ENCODE data around the gene ZNF431.

ZNF431 gene

GRCh38 chr19:21197590-21198295 lies 55.9 kb downstream of the ZNF431 start:
- no peak overlapping the region for H3K4me2 ChIP-seq (ENCODE audit: low read length)
- H3K36me3 ChIP-seq (ENCODE audit: control insufficient read depth, low read length): no peaks in the 10 kb centered on the region
- no peaks in the 10 kb centered on the region for H3K9me3 ChIP-seq (ENCODE audit: control insufficient read depth, insufficient read depth, low read length)
- H4K20me1 ChIP-seq (ENCODE audit: control insufficient read depth, insufficient read depth, low read depth, low read length): no peaks in the 10 kb centered on the region
- H3K27me3 ChIP-seq (ENCODE audit: control insufficient read depth, low read length): no peaks in the 10 kb centered on the region
- no peaks in the 10 kb centered on the region for H3K9me2 ChIP-seq (replicated peaks; ENCODE audit: control insufficient read depth, low read length)
- no peak overlapping the region for H3K4me3 ChIP-seq (ENCODE audit: low read length)
- H3K27ac ChIP-seq (ENCODE audit: low read depth, low read length): no peak overlapping the region
- H3K4me1 ChIP-seq (ENCODE audit: control insufficient read depth, low read length): no peaks in the 10 kb centered on the region
- no peaks in the 10 kb centered on the region; the same call in 1 of the 2 replicates for H3F3A ChIP-seq (ENCODE audit: control insufficient read depth, insufficient read depth)
- TF ChIP-seq CTCF (IDR thresholded peaks at IDR 0.05; ENCODE audit: low read depth, low read length, poor library complexity, severe bottlenecking): no peak
- TF ChIP-seq EZH2phosphoT487 (IDR thresholded peaks at IDR 0.05; ENCODE audit: borderline replicate concordance, low read length): no peak
- no peaks in the 10 kb centered on the region for H3K79me2 ChIP-seq (ENCODE audit: control insufficient read depth, low read length)

GRCh38 chr19:21202865-21203494 lies 61.1 kb downstream of the ZNF431 start:
- Histone ChIP-seq H3K27me3 (ENCODE audit: control insufficient read depth, low read length) (no peaks in the 10 kb centered on the region), H3K9me3 (ENCODE audit: control insufficient read depth, insufficient read depth, low read length) (no peaks in the 10 kb centered on the region), H3K4me1 (ENCODE audit: control insufficient read depth, low read length) (no peaks in the 10 kb centered on the region), H3K4me3 (ENCODE audit: low read length) (no peak overlapping the region), H3K4me2 (ENCODE audit: low read length) (no peak overlapping the region), H3F3A (ENCODE audit: control insufficient read depth, insufficient read depth) (no peaks in the 10 kb centered on the region), H3K27ac (ENCODE audit: low read depth, low read length) (no peak overlapping the region), H4K20me1 (ENCODE audit: control insufficient read depth, insufficient read depth, low read depth, low read length) (no peaks in the 10 kb centered on the region), H3K79me2 (ENCODE audit: control insufficient read depth, low read length) (no peaks in the 10 kb centered on the region), H3K9me2 (replicated peaks; ENCODE audit: control insufficient read depth, low read length) (no peaks in the 10 kb centered on the region), H3K36me3 (ENCODE audit: control insufficient read depth, low read length) (no peaks in the 10 kb centered on the region)
- no peak for TF ChIP-seq EZH2phosphoT487 (IDR thresholded peaks at IDR 0.05; ENCODE audit: borderline replicate concordance, low read length)
- TF ChIP-seq CTCF (IDR thresholded peaks at IDR 0.05; ENCODE audit: low read depth, low read length, poor library complexity, severe bottlenecking): peak; percentile 87

- Histone ChIP-seq H3F3A (ENCODE audit: control insufficient read depth, insufficient read depth) (no peaks in the 10 kb centered on the region), H3K4me1 (ENCODE audit: control insufficient read depth, low read length) (no peaks in the 10 kb centered on the region), H3K36me3 (ENCODE audit: control insufficient read depth, low read length) (no peaks in the 10 kb centered on the region), H3K9me2 (replicated peaks; ENCODE audit: control insufficient read depth, low read length) (no peaks in the 10 kb centered on the region), H3K79me2 (ENCODE audit: control insufficient read depth, low read length) (no peaks in the 10 kb centered on the region), H3K27ac (ENCODE audit: low read depth, low read length) (no peak overlapping the region), H3K27me3 (ENCODE audit: control insufficient read depth, low read length) (no peaks in the 10 kb centered on the region), H3K4me2 (ENCODE audit: low read length) (no peak overlapping the region), H3K4me3 (ENCODE audit: low read length) (no peak overlapping the region), H4K20me1 (ENCODE audit: control insufficient read depth, insufficient read depth, low read depth, low read length) (no peaks in the 10 kb centered on the region), H3K9me3 (ENCODE audit: control insufficient read depth, insufficient read depth, low read length) (no peaks in the 10 kb centered on the region)
- TF ChIP-seq CTCF (IDR thresholded peaks at IDR 0.05; ENCODE audit: low read depth, low read length, poor library complexity, severe bottlenecking) (no peak), EZH2phosphoT487 (IDR thresholded peaks at IDR 0.05; ENCODE audit: borderline replicate concordance, low read length) (no peak)
These were observed 68.3 kb downstream of the ZNF431 start for GRCh38 chr19:21210037-21210621.
